ENCODE results near the gene NSG2.

NSG2 gene

DNA sequence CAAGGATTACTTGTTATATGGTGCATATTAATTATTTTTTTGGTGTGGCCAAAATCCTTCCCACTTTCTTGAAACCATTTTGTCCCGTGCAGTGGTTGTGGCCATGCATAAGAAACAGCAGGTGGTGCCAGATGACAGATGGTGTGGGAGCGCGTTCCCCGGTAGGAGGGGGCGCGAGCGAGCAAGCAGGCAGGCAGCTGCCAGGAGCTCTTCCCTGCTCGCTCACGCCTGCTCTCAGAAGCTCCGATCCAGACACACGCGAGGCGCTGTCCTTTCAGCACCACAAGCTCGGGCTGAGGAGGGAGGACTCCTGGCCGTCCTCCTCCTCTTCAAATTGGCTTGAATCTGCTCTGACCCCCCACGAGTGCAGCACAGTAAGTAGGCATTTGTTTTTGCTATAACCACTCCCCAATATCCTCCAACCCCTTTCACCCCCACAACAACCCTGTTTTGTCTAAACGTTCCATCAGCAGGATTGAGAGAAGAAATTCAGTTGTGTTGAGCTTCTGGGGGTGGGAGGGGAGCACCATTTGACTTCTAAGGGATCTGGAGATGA lies at the start of gene NSG2:
NSG2 (plus strand) TSS at position 237 of the 556 bp plus-strand sequence. CDS start 1,050 bp downstream, outside the sequence.
- DNase-seq: peak; percentile 78

DNA sequence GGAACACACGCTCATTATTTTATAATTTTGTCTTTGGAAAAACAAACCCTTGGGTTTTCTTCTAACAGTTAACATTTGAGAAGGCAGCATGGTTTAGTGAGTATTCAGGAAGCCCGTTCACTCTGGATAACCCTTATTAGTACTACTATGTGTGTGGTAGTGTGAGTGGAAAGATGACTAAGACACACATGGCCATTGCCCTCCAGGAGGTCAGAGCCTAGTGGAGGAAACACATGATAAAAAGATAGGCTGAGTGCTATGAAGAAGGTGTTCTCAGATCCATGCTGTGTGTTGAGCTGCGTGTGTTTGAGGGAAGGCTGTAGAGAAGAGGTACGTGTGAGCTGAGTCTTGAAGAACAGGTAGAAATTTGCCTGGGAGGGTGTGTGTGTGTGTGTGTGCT lies 48.2 kb upstream of the NSG2 start:
- no peak for DNase-seq

DNA sequence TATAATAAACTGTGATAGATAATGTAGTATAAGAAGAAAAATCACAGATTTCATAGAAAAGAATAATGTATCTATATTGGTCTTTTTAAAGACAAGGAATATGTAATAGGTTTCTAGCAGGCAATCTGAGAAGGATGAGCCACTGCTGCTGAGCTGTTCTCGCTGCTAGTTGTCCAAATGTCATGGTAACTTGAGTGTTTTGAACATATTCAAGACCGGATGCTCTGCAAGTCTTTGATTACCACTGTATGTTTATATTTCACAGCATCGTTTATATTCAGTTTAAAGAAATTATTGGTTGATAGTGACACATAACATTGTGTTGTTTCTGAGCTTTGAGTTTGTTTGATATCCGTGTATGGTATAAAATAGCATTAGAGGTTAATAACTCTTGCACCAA lies 47.0 kb upstream of the NSG2 start:
- no peak for DNase-seq

DNA sequence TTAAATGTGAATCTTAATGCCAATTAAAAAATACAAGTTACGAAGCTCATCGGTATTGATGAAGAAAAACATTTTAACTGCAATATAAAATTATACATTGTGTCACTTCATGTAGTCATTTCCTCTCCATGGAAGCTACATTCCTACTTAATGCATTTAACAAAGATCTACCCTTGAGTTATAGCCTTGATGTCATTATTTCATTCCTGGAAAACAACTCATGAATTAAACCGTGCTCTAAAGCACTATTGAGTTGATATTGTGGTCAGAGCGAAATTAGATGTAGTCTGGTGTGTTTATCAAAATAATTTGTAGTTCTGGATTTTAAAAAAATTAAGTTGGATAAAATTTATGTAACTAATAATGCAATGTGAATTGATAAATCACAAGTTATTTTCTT lies 45.4 kb upstream of the NSG2 start:
- no peak for DNase-seq

DNA sequence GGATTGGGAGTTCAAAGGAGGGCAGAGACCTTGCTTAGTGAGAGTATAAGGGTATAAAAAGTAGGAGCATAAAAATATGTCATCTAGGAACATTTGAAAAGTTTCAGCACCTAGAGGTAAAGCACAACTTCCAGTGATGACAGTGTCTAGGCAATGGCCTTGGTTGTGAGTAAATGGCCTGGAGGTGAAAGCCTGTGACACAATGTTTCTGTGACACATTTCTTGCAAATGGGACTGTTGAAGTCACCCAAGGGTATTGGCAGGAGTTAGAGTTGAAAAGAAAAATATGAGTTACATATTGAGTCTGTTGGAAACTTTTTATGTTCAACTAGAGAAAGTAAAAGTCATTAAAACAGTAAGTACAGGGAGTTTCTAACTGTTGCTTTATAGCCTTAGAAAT lies 41.7 kb upstream of the NSG2 start:
- DNase-seq: no peak

DNA sequence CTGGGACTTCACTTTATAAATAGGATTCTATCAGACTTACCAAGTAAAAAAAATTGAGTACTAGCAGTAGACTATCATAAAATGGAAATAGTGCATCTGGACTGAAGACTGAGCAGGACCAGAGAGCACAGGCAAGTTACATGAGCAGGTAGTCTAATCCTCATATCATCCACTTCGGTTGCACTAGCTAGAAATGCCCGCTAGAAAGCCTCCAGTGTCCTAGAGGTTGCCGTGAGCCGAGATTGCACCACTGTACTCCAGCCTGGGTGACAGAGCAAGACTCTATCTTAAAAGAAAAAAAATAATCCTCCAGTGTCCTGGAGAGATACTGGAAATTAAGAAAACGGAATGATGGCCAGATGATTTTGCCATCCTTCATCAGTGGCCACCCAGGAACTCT lies 36.6 kb upstream of the NSG2 start:
- DNase-seq: no peak

DNA sequence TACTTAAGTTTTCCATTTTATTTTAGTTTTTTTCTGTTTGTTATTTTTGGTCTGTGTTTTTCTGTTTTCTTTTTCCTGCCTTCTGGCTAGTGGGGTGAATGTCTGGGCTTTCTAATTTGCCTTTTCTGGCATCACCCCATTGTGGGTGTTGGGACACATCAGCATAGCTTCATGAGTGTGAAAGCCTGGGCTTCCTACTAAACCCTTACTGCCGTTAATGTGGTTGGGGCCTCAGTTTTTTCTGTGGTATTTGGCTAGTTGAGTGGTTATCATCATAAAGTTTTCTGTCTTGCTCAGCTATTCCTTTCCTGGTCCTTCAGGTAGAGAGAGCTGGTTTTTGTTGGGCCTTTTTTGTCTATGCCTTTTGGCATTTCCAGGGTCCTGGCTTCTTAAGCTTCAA lies 35.1 kb upstream of the NSG2 start:
- DNase-seq: no peak

DNA sequence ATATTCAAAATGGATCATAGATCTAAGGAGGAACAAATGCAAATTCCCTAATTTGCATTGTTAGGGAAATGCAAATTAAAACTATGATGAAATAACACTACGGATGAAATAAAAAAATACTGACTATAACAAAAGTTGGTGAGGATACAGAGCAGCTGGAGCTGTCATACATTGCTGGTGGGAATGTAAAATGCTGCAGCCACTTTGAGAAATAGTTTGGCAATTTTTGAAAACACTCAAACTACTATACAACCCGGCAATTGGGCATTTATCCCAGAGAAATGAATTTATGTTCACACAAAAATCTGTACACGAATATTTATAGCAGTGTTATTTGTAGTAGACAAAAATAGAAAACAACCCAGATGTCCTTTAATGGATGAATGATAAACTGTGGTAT lies 34.1 kb upstream of the NSG2 start:
- DNase-seq: no peak

DNA sequence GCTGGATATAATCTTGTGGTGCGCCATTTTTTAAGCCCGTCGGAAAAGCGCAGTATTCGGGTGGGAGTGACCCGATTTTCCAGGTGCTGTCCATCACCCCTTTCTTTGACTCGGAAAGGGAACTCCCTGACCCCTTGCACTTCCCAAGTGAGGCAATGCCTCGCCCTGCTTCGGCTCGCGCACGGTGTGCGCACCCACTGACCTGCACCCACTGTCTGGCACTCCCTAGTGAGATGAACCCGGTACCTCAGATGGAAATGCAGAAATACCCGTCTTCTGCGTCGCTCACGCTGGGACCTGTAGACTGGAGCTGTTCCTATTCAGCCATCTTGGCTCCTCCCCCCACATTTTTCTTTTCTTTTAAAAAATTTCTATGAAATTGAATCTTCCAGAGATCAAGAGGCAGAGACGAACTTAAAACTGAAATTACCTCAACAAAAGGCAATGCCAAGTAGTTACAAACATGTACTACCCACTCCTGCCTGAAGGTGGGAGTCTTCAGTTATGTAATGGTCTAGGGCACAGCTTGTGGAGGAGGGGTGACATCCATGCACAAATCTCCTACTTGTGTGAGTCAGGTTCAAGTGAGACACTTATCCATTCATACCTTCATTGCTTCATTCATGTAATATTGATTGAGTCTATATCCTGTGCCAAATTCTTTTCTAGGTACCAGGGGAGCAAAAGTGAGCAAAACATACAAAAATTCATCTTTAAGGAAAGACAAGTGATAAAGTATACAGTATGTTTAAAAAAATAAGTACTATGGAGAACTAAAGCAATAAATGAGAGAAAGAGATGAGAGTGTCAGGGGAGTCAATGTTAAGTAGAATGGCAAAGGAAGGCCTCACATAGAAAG lies 25.2 kb upstream of the NSG2 start:
- DNase-seq: peak; percentile 22

DNA sequence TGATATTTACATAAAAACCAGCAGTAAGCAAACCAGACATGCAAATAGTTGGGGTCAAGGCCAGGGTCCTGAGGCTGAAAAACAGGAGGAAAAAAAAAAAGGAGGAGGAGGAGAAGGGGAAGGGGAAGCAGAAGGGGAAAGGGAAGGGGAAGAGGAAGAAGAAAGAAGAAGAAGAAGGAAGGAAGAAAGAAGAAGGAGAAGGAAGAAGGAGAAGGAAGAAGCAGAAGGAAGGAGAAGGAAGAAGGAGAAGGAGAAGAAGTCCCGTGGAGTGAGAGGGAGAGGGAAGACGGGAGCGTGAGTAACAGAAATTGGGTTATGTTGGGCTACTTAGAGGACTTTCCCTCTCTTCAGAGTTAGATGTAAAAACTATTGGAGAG lies 24.6 kb upstream of the NSG2 start:
- DNase-seq: no peak

DNA sequence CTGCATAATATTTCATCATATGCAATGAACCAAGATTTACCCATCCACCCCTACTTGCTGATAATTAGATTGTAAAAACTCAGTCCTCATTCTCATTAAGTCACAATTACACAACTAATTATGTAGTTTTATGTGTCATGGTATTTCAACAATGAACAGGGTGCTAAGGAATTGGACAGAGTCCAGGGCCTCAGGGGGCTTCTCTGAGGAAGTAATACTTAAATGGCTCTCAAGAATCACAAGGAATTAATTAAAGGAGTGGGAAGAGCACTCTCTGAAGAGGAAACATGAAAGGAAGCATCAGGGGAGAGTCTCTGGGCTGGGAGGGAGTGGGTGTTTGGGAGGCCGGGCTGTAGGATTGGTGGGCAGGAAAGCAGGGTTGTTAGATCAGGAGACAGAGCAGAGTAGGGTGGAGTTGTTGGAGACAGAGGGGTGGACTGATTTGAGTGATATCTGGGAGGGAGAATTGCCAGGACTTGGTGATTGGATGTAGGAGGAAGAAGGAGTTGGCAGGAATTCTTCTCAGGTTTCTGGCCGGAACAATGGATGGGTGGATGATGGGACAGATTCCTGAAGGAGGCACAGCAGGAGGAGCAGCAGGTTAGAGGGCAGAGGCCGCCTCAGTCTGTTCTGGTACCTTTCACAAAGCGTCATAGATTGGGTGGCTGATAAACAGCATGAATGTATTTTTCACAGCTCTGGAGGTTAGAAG lies 23.0 kb upstream of the NSG2 start:
- no peak for DNase-seq

DNA sequence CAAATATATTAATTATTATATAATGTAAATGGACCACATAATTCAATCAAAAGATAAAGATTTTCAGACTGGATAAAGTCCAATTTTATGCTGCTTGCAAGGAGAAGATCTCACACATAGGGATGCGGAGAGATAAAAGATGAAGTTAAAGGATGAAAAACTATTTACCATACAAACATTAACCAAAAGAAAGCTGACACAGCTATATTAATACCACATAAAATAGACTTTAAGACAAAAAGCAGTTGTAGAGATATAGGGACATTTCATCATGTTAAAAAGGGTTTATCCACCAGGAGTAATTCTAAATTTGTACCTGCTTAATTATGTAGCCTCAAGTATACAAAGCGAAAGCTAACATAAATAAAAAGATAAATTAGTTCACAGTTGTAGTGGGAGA lies 15.2 kb upstream of the NSG2 start:
- DNase-seq: no peak

DNA sequence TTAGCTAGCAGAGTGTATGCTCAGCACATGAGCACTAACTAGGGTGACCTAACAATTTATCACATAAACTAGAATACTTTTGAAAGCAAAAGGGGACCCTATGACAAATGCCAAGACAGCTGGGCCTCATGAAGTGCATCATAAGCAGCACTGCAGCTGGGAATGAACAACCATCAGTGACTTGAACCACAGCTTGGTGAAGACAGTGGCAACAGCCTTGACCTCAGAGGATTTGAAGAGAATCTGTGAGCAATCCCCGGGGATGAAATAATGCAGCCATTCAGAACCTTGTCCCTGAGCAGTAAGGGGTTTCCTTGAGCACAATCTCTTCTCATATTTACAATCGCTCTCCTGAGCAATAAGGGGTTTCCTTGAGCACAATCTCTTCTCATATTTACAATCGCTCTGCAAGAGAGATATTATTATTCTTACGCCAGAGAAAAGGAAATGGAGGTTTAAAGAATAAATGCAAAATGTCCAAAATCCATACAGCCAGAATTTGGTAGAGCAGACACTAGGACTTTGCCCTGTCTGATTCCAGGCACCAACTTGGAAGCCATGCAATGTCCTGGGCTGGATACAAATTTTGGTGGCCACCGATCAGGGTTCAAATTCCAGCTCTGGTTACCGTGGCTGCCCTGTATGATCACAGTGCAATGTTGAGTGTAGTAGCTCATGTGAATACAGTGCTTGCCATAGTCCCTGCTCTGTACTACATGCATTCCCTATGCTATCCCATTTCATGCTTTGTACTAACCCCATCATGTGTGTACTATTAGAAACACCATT lies 846 bp upstream of the NSG2 start:
- DNase-seq: no peak

DNA sequence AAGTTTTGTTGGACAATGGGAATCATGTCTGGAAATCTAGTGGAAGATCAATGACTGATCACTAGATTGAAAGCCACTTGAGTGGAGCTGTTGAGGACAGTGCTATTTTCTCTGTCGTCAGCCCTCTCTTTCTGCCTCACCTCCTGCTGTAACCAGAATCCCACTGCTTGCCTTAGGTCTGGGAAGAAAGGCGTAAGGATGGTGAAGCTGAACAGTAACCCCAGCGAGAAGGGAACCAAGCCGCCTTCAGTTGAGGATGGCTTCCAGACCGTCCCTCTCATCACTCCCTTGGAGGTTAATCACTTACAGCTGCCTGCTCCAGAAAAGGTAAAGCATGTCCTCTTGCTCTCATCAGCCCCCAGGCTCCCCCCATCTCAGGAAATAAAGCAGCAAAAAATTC lies 1.1 kb downstream of the NSG2 start:
- no peak for DNase-seq

DNA sequence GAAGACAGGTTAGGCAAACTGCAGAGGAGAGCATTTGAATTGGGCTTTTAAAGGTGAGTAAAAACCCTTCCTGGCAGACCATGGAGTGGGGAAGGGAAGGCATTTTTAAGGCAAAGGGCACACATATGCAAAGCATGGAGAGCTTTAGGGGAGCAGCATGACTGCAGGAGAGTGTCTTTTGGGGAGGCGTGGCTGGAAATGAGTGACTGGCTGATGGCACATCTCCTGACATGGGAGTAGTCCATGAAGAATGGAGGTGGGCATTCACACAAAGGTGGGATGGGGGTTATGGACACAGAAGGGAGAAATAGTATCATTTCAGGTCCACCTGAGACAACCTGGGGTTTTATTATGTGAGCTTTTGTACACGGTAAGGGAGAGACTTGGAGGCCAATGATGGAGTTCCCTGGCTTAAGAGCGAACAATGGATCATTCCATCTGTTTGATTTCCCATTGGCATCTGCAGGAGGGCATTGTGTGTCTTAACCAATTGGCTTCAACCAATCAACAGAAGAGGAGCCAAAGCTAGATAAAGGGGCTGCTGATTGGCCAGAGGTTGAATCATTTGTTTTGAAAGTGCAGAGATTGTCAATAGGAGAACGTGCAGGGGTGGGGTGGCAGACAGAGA lies 2.1 kb downstream of the NSG2 start:
- DNase-seq: no peak

DNA sequence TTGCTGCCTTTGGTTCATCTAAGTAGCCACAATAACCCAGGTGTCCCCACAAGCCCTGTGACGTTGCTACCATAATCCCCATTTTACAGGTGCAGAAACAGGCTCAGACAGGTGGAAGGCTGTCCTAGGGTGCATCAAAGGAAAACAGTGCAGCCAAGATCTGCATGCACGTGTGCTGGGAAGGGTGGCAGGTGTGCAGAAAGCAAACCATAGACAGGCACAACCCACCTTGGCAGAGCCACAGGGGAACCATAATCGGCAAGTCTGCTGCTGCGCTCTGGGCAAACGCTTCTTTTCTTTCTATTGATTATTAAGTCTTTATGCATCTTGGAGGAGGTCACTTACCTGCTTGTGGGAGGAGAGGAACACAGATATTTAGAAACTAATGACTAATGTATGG lies 7.1 kb downstream of the NSG2 start:
- DNase-seq: no peak

DNA sequence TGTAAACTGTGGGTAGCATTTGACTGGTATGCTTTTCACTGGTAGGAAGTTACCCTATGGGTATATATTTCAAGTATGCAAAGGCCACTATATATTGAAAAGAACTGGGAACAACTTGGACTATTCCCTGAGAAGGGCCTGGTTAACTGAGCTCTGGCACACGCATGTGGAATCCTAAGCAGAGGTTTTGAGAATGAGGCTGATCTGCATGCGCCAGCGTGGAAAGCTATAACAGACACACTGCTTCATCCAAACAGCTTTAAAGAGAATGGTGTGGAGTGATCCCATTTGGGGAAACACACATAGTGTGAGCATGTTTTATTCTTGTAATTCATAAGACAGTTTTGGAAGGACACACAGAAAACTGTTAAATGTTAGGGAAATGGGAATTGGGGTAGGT lies 8.4 kb downstream of the NSG2 start:
- no peak for DNase-seq

DNA sequence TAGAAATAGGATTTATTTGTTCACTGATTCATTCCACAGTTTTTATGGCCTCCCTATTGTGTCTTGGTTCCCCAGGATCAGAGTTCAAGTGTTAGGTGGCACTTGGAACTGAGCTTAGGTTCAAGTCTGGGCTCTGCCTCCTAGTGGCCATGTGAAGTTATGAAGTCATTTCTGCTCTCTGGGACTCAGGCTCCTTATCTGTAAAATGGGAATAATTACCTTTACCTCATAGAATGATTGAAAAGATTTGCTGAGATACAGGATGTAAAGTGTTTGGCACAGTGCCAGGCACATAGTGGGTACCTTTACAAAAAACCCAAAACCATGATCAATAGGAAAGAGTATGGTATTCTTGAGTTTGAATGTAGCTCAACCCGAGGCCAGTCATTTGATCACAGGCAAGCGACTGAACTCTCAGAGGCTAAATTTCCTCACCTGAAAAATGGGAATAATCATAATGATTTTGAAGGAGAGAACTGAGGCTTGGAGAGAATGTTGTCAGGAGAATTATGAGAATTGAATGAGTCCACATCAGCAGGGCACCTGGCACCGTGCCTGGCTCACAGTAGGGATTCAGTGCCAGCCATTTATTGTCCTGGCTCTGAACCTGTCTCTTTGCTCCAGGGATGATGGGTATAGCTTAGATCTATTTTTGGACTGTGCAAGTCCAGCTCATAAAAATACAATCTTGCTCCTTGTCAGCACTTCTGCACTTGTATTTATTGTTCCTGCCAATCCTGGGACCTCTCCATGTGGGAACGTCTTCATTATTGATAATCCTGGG lies 10.8 kb downstream of the NSG2 start:
- no peak for DNase-seq

DNA sequence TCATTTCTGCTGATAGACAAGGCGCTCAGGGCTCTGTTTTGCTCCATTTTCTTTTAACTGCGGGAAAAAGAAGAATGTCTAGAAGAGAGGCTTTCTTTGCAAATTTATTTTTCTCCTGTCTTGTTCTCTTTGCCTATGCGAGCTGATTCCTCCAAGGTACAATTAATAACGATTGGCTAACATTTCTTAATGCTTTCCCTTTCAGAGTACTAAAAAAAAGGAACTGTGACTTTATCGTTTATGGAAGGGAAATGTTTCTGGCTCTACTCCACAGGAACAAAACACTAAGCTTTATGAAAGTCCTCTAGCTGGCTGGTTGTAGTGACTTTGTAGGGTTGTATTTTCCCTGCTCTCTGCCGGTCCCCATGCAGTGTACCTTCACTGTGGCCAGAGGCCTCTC lies 11.7 kb downstream of the NSG2 start:
- DNase-seq: no peak

DNA sequence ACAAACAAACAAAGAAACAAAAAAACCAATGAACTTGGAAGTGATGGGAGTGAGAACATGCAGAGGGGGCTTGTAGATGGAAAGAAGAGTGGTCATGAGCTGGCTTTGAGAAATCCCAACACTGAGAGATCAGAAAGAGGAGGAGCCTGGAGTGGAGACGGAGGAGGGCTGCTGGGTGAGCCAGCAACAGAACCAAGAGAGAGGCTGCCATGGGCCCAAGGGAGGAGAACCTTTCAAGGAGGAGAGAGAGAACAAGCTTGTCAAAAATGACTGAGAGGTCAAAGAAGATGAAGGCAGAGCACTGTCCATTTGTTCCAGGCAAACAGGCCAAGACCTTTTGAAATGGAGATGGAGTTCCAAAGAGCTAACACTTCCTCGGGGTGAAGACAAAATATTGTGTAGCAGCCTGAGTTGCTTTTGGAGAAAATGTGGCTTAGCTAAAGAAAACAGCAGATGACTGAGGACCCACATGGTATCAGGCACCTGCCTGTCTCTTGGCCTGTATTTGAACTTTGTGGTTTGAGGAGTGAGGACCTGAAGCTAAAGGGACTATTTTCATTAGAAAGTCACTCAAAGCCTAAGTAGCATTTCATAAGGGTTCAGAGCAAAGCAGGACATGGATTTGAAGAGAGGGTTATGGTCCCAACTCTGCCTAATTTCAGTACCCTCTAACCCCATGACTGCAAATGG lies 13.1 kb downstream of the NSG2 start:
- no peak for DNase-seq

DNA sequence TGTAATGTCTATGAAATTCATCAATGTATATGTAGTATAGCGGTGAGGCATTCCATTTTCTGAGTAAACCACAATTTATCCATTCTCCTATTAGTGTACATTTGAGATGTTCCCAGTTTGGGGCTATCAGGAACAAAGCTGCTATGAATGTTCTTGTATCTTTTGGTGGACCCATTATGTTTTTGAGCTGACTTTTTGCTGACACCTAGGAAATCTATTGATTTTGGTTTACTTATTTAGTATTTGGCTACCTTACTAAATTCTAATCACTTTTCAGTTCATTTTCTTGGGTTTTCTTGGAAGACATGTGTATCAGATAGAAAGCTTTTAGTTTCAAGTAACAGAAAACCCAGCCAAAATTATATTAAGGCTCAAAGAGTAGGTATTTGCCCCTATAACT lies 13.7 kb downstream of the NSG2 start:
- no peak for DNase-seq
